Heart left ventricle (tissue), 16 donors: ENCODE data around the gene ATL1. TPM values are rescaled to one million over a fixed set of nuclear protein-coding genes. Genes with fewer than 3 reads are reported as not detected.

Experiments used
- ATAC-seq, 4 donors: fragments of 200-7000 bp; cut with Tn5 transposase; one replicate each; pipeline ENCODE4 v1.9.1; 2020 to 2022; ENCODE audit warnings: moderate library complexity in 4 of 4, mild to moderate bottlenecking in 3 of 4, moderate number of reproducible peaks in 1 of 4
- DNase-seq, 5 donors: peaks; one replicate each; pipeline ENCODE4 v3.0.0-alpha.2; 2020
- H3K27ac ChIP-seq, 12 donors: fragments of 200-600 bp; sonication (generic) in 4 of 12; one replicate each; pipeline versions ENCODE4 v1.5.0 to v1.8.0; 2016 to 2022; ENCODE audit warnings: mild to moderate bottlenecking in 2 of 12
- H3K27me3 ChIP-seq, 9 donors: fragments of 200-600 bp; sonication (generic) in 2 of 9; one replicate each; pipeline versions ENCODE4 v1.5.1 to v1.8.0; 2016 to 2022; ENCODE audit warnings: mild to moderate bottlenecking in 3 of 9
- H3K36me3 ChIP-seq, 9 donors: fragments of 200-600 bp; sonication (generic) in 2 of 9; one replicate each; pipeline versions ENCODE4 v1.5.0 to v1.8.0; 2018 to 2022; ENCODE audit warnings: mild to moderate bottlenecking in 2 of 9
- H3K4me1 ChIP-seq, 12 donors: fragments of 200-600 bp; sonication (generic) in 4 of 12; one replicate each; pipeline versions ENCODE4 v1.5.0 to v1.8.0; 2016 to 2022; ENCODE audit warnings: mild to moderate bottlenecking in 3 of 12
- H3K4me3 ChIP-seq, 12 donors: fragments of 200-600 bp; sonication (generic) in 4 of 12; one replicate each; pipeline versions ENCODE4 v1.5.0 to v1.8.0; 2017 to 2022; ENCODE audit warnings: mild to moderate bottlenecking in 9 of 12, moderate library complexity in 4 of 12
- H3K9me3 ChIP-seq, 12 donors: fragments of 200-600 bp; sonication (generic) in 4 of 12; one replicate each; pipeline versions ENCODE4 v1.5.0 to v1.8.0; 2016 to 2022; ENCODE audit warnings: mild to moderate bottlenecking in 1 of 12
- POLR2A ChIP-seq, 2 donors: fragments of 450-650 bp; IDR thresholded peaks; one replicate each; pipeline ENCODE4 v1.6.1; 2017; ENCODE audit warnings: antibody characterized with exemption in 2 of 2, mild to moderate bottlenecking in 2 of 2, moderate library complexity in 2 of 2
- WGBS, 4 donors: extraction: QIAGEN DNeasy Blood & Tissue Kit in 2 of 4; methylation state at CpG; one replicate each; pipeline versions ENCODE4 v1.1.5 to v1.1.7; 2013 to 2018; 5-methylcytosine and 5-hydroxymethylcytosine counted together
- intact Hi-C, 10 donors: fragments of 100-400 bp; cut with DNase I; formaldehyde crosslinking; loops; one replicate each; pipeline versions ENCODE4 v1.11.1 to v1.14.2; 2022
- polyA plus RNA-seq, 2 donors: library from polyadenylated mRNA; stranded (reverse); fragments of 200-250 nt; gene quantifications; one replicate each; pipeline ENCODE4 v1.2.3, GENCODE V29; 2013
- total RNA-seq, 9 donors: library from RNA; depleted of rRNA in 2 of 9; stranded (reverse); fragments of >200 nt in 2 of 9; fragmentation: NEBNext Ultra II Directional in 3 of 9; extraction: Animal tissue kit (Norgen Biotek cat#: 25700) in 3 of 9; gene quantifications; one replicate each; pipeline versions ENCODE4 v1.1.0 to v1.2.4, GENCODE V29; 2016 to 2023
- TF ChIP-seq, protein P1 (sequence below), 12 donors: fragments of 200-600 bp; sonication (generic) in 4 of 12; IDR thresholded peaks; one replicate each; pipeline versions ENCODE4 v1.5.0 to v1.8.0; 2018 to 2022; ENCODE audit warnings: antibody characterized with exemption in 12 of 12, mild to moderate bottlenecking in 5 of 12
- donor health status: ischemic (EF 13 %, LVEDD 7.1; RV severe dilation, severe dysfunction).
- donor health status: healthy with polysubstance abuse.
- donor health status: DM: no; HTN: yes; CAD: no.
- donor health status: DM: no; HTN: no; CAD: no.
- donor health status: ischemic (EF 25% LVEDD 6.9; RV normal size, moderate dysfunction).
- donor health status: ischemic (EF 25% LVEDD 5.7; RV mildly dilated, moderate dysfunction).
- donor health status: healthy.
- donor health status: DM: yes; HTN: yes; CAD: no.
- donor health status: ischemic (EF 35%, LVEDD 5.7; RV mildly dilated, moderate dysfunction).
- donor health status: nonischemic (EF 11% LVEDD 7.7; RV severe dilation, severe dysfunction).
- donor health status: DM: yes; HTN: yes; CAD: no.
- donor health status: PGD.
- donor health status: ischemic (EF 29% LVEDD 5.4; RV normal size, mild dysfunction).
- donor health status: nonischemic (EF 23%, LVEDD 6.1; RV moderate dilation, normal function).

ATL1 gene
- total and polyA plus RNA-seq, 11 donors = 0.28 to 3.1 (median 0.94) TPM

DNA sequence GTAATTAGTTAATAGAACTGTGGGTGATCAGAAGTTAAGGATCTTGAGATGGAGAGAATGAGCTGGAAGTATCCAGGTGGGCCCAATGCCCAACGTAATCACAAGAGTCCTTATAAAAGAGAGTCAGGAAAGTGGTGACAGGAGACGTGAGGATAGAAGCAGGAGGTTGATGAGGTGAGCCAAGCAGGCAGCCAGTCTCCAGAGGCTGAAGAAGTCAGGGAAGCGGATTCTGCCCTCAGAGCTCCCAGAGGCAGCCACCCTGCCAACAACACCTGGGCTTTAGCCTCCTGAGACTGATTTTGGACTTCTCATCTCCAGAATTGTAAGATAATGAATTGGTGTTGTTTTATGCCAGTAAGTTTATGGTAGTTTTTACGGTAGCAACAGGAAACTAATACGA is 118.2 kb downstream of the ATL1 start:
- DNase-seq (no peak), ATAC-seq (no peak)
- H3K9me3 ChIP-seq = no peaks in the 10 kb centered on the region
- H3K36me3 ChIP-seq = no peaks in the 10 kb centered on the region
- peaks cover 0 to 25% (median 9%) of the 10 kb centered on the region in 12 donors for H3K4me1 ChIP-seq
- intact Hi-C loops = no loop called here
- H3K27me3 ChIP-seq = no peaks in the 10 kb centered on the region
- TF ChIP-seq POLR2A (IDR thresholded peaks at IDR 0.05) = no peak
- peak overlapping the region in 5 of 12 donors; percentile 8 to 69 (median 57) for H3K27ac ChIP-seq
- 60 to 64% (median 62%) methylated on average over 5 of the region's 5 CpGs for WGBS, 4 donors
- H3K4me3 ChIP-seq = no peak overlapping the region

DNA sequence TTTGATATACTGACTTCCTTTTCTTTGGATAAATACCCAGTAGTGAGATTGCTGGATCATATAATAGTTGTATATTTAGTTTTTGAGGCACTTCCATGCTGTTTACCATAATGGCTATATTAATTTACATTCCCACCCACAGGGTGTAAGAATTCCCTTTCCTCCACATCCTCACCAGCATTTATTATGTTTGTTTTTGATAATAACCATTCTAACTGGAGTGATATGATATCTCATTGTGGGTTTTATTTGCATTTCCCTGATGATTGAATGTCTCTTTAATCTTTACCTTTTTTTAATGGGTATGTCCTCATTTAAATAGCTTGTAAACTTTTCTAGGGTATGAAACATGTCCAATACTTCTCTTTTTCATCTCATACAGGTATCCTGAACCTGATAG is 119.7 kb downstream of the ATL1 start:
- DNase-seq (no peak), ATAC-seq (no peak)
- H3K9me3 ChIP-seq = no peaks in the 10 kb centered on the region
- no peak for TF ChIP-seq POLR2A (IDR thresholded peaks at IDR 0.05)
- TF ChIP-seq, protein P1, sequence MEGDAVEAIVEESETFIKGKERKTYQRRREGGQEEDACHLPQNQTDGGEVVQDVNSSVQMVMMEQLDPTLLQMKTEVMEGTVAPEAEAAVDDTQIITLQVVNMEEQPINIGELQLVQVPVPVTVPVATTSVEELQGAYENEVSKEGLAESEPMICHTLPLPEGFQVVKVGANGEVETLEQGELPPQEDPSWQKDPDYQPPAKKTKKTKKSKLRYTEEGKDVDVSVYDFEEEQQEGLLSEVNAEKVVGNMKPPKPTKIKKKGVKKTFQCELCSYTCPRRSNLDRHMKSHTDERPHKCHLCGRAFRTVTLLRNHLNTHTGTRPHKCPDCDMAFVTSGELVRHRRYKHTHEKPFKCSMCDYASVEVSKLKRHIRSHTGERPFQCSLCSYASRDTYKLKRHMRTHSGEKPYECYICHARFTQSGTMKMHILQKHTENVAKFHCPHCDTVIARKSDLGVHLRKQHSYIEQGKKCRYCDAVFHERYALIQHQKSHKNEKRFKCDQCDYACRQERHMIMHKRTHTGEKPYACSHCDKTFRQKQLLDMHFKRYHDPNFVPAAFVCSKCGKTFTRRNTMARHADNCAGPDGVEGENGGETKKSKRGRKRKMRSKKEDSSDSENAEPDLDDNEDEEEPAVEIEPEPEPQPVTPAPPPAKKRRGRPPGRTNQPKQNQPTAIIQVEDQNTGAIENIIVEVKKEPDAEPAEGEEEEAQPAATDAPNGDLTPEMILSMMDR (IDR thresholded peaks at IDR 0.05) = no peak
- intact Hi-C loops = no loop called here
- H3K4me1 ChIP-seq = peaks cover 0 to 20% (median 7%) of the 10 kb centered on the region in 12 donors
- no peaks in the 10 kb centered on the region for H3K27me3 ChIP-seq
- no peak overlapping the region for H3K27ac ChIP-seq
- no peak overlapping the region for H3K4me3 ChIP-seq
- no peaks in the 10 kb centered on the region for H3K36me3 ChIP-seq

Other genes with a start within 250 kb of the ATL1 start
- 10 to 100 TPM in 3 of 9 donors, 1 to 10 TPM in 6; 6.5 to 12.2 (median 9.1) TPM for gene L2HGDH, start 247.9 kb upstream of the ATL1 start, total RNA-seq
- 10 to 100 TPM in 1 of 2 donors, 1 to 10 TPM in 1; 2.5 to 10.6 TPM for gene L2HGDH, start 247.9 kb upstream of the ATL1 start, polyA plus RNA-seq
- 10 to 100 TPM; 12.6 to 29.9 (median 23.7) TPM for gene DMAC2L, start 247.8 kb upstream of the ATL1 start, total RNA-seq
- 10 to 100 TPM; 16.0 to 19.8 TPM for gene DMAC2L, start 247.8 kb upstream of the ATL1 start, polyA plus RNA-seq
- gene CDKL1, start 163.3 kb upstream of the ATL1 start, total RNA-seq = 1 to 10 TPM; 1.7 to 7.0 (median 2.6) TPM
- 1 to 10 TPM in 1 of 2 donors, under 1 TPM in 1; 0.34 to 2.1 TPM for gene CDKL1, start 163.3 kb upstream of the ATL1 start, polyA plus RNA-seq
- 10 to 100 TPM in 8 of 9 donors, 1 to 10 TPM in 1; 9.0 to 43.3 (median 16.6) TPM for gene MAP4K5, start 27.6 kb upstream of the ATL1 start, total RNA-seq
- 10 to 100 TPM in 1 of 2 donors, 1 to 10 TPM in 1; 4.7 to 17.0 TPM for gene MAP4K5, start 27.6 kb upstream of the ATL1 start, polyA plus RNA-seq
- gene SAV1, start 108.2 kb downstream of the ATL1 start, total RNA-seq = 10 to 100 TPM; 22.0 to 35.3 (median 25.4) TPM
- gene SAV1, start 108.2 kb downstream of the ATL1 start, polyA plus RNA-seq = 10 to 100 TPM; 15.2 to 19.0 TPM